GM23338 (cell line): Measurements from ENCODE around the gene ETV6. TPM values are rescaled to one million over a fixed set of nuclear protein-coding genes. Genes with fewer than 3 reads are reported as not detected.
A peak's percentile ranks its signal among the peaks of the same experiment; 100 is the strongest.

Experiments
- ATAC-seq: fragments of 200-7000 bp; cut with Tn5 transposase; 3 replicates; pipeline ENCODE4 v1.9.1; 2020
- DNase-seq: peaks from one replicate; pipeline ENCODE4 v3.0.0-alpha.2; 2015; ENCODE audit warnings: low spot score
- H2AFZ ChIP-seq: fragments of 200-600 bp; sonication (generic); 2 replicates; pipeline ENCODE4 v1.8.0; 2016; ENCODE audit warnings: antibody characterized with exemption, mild to moderate bottlenecking, moderate library complexity
- H3F3A ChIP-seq: fragments of 200-600 bp; sonication (generic); replicated peaks from 2 replicates; pipeline ENCODE4 v1.8.0; 2017; ENCODE audit warnings: antibody characterized with exemption, mixed run types, low read depth
- H3K27ac ChIP-seq: fragments of 200-600 bp; sonication (generic); 2 replicates; pipeline ENCODE4 v1.6.1; 2016; ENCODE audit warnings: low read depth
- H3K27me3 ChIP-seq: fragments of 200-600 bp; sonication (generic); 2 replicates; pipeline ENCODE4 v1.8.0; 2016; ENCODE audit warnings: mild to moderate bottlenecking, mixed run types, moderate library complexity; ENCODE audit not compliant: insufficient read depth
- H3K36me3 ChIP-seq: fragments of 200-600 bp; sonication (generic); 2 replicates; pipeline ENCODE4 v1.8.0; 2016; ENCODE audit warnings: mild to moderate bottlenecking; ENCODE audit not compliant: insufficient read depth
- H3K4me1 ChIP-seq: fragments of 200-600 bp; sonication (generic); 2 replicates; pipeline ENCODE4 v1.8.0; 2016; ENCODE audit warnings: mild to moderate bottlenecking, moderate library complexity; ENCODE audit not compliant: insufficient read depth
- H3K4me2 ChIP-seq: fragments of 200-600 bp; sonication (generic); 2 replicates; pipeline ENCODE4 v1.7.1; 2017; ENCODE audit warnings: mixed run types
- H3K4me3 ChIP-seq: fragments of 200-600 bp; sonication (generic); 2 replicates; pipeline ENCODE4 v1.6.1; 2016; ENCODE audit warnings: mixed run types
- H3K79me2 ChIP-seq: fragments of 200-600 bp; sonication (generic); replicated peaks from 2 replicates; pipeline ENCODE4 v1.8.0; 2017; ENCODE audit warnings: mild to moderate bottlenecking; ENCODE audit not compliant: insufficient read depth
- H3K9me2 ChIP-seq: fragments of 200-600 bp; sonication (generic); 2 replicates; pipeline ENCODE4 v1.8.0; 2017; ENCODE audit not compliant: insufficient read depth
- H4K20me1 ChIP-seq: fragments of 200-600 bp; sonication (generic); replicated peaks from 2 replicates; pipeline ENCODE4 v1.8.0; 2017; ENCODE audit warnings: mild to moderate bottlenecking; ENCODE audit not compliant: insufficient read depth
- H3K27ac Mint-ChIP-seq: 2 replicates; pipeline ENCODE4 v1.8.0; 2020; ENCODE audit warnings: inconsistent platforms, mild to moderate bottlenecking, moderate library complexity, mixed read lengths
- H3K27me3 Mint-ChIP-seq: 3 replicates; pipeline ENCODE4 v1.8.0; 2022; ENCODE audit warnings: low read depth, mild to moderate bottlenecking, moderate library complexity, mixed read lengths, inconsistent platforms; ENCODE audit not compliant: insufficient read depth, poor library complexity
- H3K36me3 Mint-ChIP-seq: 3 replicates; pipeline ENCODE4 v1.8.0; 2021; ENCODE audit warnings: low read depth, mild to moderate bottlenecking, inconsistent platforms, moderate library complexity, mixed read lengths
- H3K4me1 Mint-ChIP-seq: 3 replicates; pipeline ENCODE4 v1.8.0; 2020; ENCODE audit warnings: mild to moderate bottlenecking, inconsistent platforms, mixed read lengths
- H3K4me3 Mint-ChIP-seq: 3 replicates; pipeline ENCODE4 v1.8.0; 2021; ENCODE audit warnings: moderate library complexity, mild to moderate bottlenecking, inconsistent platforms, mixed read lengths
- H3K9me3 Mint-ChIP-seq: 3 replicates; pipeline ENCODE4 v1.8.0; 2020; ENCODE audit warnings: moderate library complexity, mild to moderate bottlenecking, inconsistent platforms, mixed read lengths
- JUNB ChIP-seq: IDR thresholded peaks from one replicate; pipeline ENCODE4 v1.6.1; 2016; ENCODE audit warnings: antibody characterized with exemption; ENCODE audit not compliant: unreplicated experiment
- ZNF114 ChIP-seq: fragments of 250-450 bp; sonication (Bioruptor Pico); IDR thresholded peaks from 2 replicates; pipeline ENCODE4 v1.5.0; 2020; ENCODE audit warnings: mild to moderate bottlenecking, moderate library complexity
- polyA plus RNA-seq: library from polyadenylated mRNA; unstranded; fragments of >200 nt; fragmentation: Nextera tagmentation; extraction: Ambion mirVana; gene quantifications from 2 replicates; pipeline ENCODE4 v1.2.1, GENCODE V29; 2016
- total RNA-seq: library from RNA; depleted of rRNA; stranded (reverse); fragments of >200 nt; shearing (Covaris generic); gene quantifications from 2 replicates; pipeline ENCODE4 v1.2.3, GENCODE V29; 2014
- TF ChIP-seq, protein P1 (sequence below): fragments of 250-450 bp; sonication (Bioruptor Pico); IDR thresholded peaks from 2 replicates; pipeline ENCODE4 v1.5.0; 2020; ENCODE audit warnings: mild to moderate bottlenecking, moderate library complexity
- TF ChIP-seq, protein P2 (sequence below), 2 experiments: fragments of 200-600 bp in 1 of 2; sonication (generic) in 1 of 2; conservative IDR thresholded peaks; 2 replicates each; pipeline versions ENCODE4 v1.5.1 to v1.6.1; 2016 to 2017; ENCODE audit warnings: antibody characterized with exemption in 2 of 2, low read depth in 2 of 2, mild to moderate bottlenecking in 2 of 2, moderate library complexity in 1 of 2

Gene ETV6
- total and polyA plus RNA-seq, 2 experiments from 2014 or later = 7.5 to 15.1 TPM

DNA sequence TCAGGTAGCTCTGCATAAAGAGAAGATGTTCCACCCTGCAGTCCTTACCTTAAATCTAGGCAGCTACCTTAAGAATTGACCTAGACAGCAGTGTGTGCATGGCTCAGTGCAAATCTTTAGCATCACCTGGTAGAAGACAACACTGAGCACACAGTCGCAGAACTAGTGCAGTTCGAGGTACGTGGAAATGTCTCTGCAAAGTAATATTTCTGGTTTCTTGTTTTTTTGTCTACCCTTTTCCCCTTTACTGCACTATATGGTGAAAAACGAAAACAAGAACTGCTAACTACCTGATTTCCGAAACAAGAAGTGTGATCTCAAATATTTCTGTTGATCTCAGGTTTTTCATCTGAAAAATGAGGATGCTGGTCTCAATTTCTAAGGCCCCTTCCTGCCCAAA, 82.5 kb downstream of the ETV6 start:
- no peak for TF ChIP-seq ZNF114 (CRISPR knock-in tag)
- no peak for TF ChIP-seq JUNB
- TF ChIP-seq, protein P1, sequence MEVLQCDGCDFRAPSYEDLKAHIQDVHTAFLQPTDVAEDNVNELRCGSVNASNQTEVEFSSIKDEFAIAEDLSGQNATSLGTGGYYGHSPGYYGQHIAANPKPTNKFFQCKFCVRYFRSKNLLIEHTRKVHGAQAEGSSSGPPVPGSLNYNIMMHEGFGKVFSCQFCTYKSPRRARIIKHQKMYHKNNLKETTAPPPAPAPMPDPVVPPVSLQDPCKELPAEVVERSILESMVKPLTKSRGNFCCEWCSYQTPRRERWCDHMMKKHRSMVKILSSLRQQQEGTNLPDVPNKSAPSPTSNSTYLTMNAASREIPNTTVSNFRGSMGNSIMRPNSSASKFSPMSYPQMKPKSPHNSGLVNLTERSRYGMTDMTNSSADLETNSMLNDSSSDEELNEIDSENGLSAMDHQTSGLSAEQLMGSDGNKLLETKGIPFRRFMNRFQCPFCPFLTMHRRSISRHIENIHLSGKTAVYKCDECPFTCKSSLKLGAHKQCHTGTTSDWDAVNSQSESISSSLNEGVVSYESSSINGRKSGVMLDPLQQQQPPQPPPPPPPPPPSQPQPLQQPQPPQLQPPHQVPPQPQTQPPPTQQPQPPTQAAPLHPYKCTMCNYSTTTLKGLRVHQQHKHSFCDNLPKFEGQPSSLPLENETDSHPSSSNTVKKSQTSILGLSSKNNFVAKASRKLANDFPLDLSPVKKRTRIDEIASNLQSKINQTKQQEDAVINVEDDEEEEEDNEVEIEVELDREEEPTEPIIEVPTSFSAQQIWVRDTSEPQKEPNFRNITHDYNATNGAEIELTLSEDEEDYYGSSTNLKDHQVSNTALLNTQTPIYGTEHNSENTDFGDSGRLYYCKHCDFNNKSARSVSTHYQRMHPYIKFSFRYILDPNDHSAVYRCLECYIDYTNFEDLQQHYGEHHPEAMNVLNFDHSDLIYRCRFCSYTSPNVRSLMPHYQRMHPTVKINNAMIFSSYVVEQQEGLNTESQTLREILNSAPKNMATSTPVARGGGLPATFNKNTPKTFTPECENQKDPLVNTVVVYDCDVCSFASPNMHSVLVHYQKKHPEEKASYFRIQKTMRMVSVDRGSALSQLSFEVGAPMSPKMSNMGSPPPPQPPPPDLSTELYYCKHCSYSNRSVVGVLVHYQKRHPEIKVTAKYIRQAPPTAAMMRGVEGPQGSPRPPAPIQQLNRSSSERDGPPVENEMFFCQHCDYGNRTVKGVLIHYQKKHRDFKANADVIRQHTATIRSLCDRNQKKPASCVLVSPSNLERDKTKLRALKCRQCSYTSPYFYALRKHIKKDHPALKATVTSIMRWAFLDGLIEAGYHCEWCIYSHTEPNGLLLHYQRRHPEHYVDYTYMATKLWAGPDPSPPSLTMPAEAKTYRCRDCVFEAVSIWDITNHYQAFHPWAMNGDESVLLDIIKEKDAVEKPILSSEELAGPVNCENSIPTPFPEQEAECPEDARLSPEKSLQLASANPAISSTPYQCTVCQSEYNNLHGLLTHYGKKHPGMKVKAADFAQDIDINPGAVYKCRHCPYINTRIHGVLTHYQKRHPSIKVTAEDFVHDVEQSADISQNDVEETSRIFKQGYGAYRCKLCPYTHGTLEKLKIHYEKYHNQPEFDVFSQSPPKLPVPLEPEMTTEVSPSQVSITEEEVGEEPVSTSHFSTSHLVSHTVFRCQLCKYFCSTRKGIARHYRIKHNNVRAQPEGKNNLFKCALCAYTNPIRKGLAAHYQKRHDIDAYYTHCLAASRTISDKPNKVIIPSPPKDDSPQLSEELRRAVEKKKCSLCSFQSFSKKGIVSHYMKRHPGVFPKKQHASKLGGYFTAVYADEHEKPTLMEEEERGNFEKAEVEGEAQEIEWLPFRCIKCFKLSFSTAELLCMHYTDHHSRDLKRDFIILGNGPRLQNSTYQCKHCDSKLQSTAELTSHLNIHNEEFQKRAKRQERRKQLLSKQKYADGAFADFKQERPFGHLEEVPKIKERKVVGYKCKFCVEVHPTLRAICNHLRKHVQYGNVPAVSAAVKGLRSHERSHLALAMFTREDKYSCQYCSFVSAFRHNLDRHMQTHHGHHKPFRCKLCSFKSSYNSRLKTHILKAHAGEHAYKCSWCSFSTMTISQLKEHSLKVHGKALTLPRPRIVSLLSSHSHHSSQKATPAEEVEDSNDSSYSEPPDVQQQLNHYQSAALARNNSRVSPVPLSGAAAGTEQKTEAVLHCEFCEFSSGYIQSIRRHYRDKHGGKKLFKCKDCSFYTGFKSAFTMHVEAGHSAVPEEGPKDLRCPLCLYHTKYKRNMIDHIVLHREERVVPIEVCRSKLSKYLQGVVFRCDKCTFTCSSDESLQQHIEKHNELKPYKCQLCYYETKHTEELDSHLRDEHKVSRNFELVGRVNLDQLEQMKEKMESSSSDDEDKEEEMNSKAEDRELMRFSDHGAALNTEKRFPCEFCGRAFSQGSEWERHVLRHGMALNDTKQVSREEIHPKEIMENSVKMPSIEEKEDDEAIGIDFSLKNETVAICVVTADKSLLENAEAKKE (CRISPR knock-in tag) = no peak
- TF ChIP-seq, protein P2, sequence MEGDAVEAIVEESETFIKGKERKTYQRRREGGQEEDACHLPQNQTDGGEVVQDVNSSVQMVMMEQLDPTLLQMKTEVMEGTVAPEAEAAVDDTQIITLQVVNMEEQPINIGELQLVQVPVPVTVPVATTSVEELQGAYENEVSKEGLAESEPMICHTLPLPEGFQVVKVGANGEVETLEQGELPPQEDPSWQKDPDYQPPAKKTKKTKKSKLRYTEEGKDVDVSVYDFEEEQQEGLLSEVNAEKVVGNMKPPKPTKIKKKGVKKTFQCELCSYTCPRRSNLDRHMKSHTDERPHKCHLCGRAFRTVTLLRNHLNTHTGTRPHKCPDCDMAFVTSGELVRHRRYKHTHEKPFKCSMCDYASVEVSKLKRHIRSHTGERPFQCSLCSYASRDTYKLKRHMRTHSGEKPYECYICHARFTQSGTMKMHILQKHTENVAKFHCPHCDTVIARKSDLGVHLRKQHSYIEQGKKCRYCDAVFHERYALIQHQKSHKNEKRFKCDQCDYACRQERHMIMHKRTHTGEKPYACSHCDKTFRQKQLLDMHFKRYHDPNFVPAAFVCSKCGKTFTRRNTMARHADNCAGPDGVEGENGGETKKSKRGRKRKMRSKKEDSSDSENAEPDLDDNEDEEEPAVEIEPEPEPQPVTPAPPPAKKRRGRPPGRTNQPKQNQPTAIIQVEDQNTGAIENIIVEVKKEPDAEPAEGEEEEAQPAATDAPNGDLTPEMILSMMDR (conservative IDR thresholded peaks at IDR 0.05; ENCODE audit: low read depth in 2 of 2) = no peak
- H3K4me1 Mint-ChIP-seq = peaks cover 27% of the 10 kb centered on the region
- Histone ChIP-seq H2AFZ (no peak overlapping the region), H3K27me3 (no peaks in the 10 kb centered on the region), H4K20me1 (no peaks in the 10 kb centered on the region), H3K9me2 (no peaks in the 10 kb centered on the region), H3K36me3 (no peaks in the 10 kb centered on the region), H3K79me2 (peaks cover 16% of the 10 kb centered on the region; the same call in 1 of the 2 replicates), H3K4me3 (no peak overlapping the region), H3K27ac (no peak overlapping the region), H3K4me2 (no peak overlapping the region), H3K4me1 (0 out of 2 replicates have a peak, but pooled peaks cover 3% of the 10 kb centered on the region), H3F3A (no peaks in the 10 kb centered on the region)
- H3K27ac Mint-ChIP-seq = peak overlapping the region; percentile 87; the same call in 1 of the 2 replicates
- ATAC-seq = no peak
- no peaks in the 10 kb centered on the region for H3K36me3 Mint-ChIP-seq
- no peak for DNase-seq
- no peak overlapping the region for H3K4me3 Mint-ChIP-seq
- no peaks in the 10 kb centered on the region for H3K9me3 Mint-ChIP-seq
- H3K27me3 Mint-ChIP-seq = peaks cover 2% of the 10 kb centered on the region
